ENCODE measurements around the gene SPCS2. TPM values are rescaled to one million over a fixed set of nuclear protein-coding genes. Genes with fewer than 3 reads are reported as not detected.
"Not testable (repeated sequence)": the region's sequence is repeated elsewhere in the genome, so short reads cannot be mapped to it uniquely, and the experiment has no call there.

The SPCS2 gene
- polyA plus RNA-seq, 1 donor (not counting 4 experiments of a cell fraction or from before 2014, with no cell fraction given): 207 TPM

DNA sequence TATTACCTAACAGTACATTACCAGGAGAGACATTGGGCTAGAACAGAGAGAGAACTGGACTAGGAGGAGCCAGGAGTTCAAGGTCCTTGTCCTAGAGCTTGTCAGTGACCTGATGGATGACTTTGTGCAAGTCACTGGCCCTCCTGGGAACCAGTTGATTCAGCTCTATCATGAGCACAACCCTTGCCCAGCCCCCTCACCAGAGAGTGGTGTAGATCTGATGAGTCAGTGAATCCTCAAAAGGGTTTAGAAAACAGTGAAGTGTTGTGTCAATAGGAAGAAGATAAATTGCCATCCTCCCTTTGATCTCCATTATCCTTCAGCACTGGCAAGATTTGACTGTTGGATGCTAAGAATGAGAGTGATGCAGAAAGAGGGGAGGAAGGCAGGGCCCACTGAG is 64.0 kb downstream of the SPCS2 start:
- H3K9ac ChIP-seq (ENCODE audit: control insufficient read depth, extremely low read depth, insufficient read depth, low read length): no peak overlapping the region
- H3K4me3 ChIP-seq (ENCODE audit: control insufficient read depth in 2 of 3, extremely low read depth in 1 of 3, insufficient read depth in 2 of 3, low read depth in 1 of 3, low read length in 3 of 3): no peak overlapping the region
- H4K20me1 ChIP-seq (ENCODE audit: control insufficient read depth, extremely low read depth, insufficient read depth, low read length): no peaks in the 10 kb centered on the region
- H2AFZ ChIP-seq (ENCODE audit: control insufficient read depth, low read length): no peak overlapping the region
- no peak overlapping the region for H3K27ac ChIP-seq (ENCODE audit: control insufficient read depth, insufficient read depth, low read length)
- dilution Hi-C loops (cut with MboI; ENCODE audit: extremely low pct_ligation_motif_present, low sequenced_read_pairs): no loop called here
- TF ChIP-seq EZH2 (IDR thresholded peaks at IDR 0.05; ENCODE audit: low read length): no peak
- TF ChIP-seq, protein P1, sequence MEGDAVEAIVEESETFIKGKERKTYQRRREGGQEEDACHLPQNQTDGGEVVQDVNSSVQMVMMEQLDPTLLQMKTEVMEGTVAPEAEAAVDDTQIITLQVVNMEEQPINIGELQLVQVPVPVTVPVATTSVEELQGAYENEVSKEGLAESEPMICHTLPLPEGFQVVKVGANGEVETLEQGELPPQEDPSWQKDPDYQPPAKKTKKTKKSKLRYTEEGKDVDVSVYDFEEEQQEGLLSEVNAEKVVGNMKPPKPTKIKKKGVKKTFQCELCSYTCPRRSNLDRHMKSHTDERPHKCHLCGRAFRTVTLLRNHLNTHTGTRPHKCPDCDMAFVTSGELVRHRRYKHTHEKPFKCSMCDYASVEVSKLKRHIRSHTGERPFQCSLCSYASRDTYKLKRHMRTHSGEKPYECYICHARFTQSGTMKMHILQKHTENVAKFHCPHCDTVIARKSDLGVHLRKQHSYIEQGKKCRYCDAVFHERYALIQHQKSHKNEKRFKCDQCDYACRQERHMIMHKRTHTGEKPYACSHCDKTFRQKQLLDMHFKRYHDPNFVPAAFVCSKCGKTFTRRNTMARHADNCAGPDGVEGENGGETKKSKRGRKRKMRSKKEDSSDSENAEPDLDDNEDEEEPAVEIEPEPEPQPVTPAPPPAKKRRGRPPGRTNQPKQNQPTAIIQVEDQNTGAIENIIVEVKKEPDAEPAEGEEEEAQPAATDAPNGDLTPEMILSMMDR (optimal IDR thresholded peaks at IDR 0.05 in 1 of 3, IDR thresholded peaks at IDR 0.05 in 1 of 3, conservative IDR thresholded peaks at IDR 0.05 in 1 of 3; ENCODE audit: extremely low read depth in 1 of 3, insufficient read depth in 2 of 3, low read length in 3 of 3): no peak
- FAIRE-seq (no peak), DNase-seq (ENCODE audit: low read depth, low spot score) (no peak)
- H3K79me2 ChIP-seq (ENCODE audit: control insufficient read depth, insufficient read depth, low read length): no peaks in the 10 kb centered on the region
- H3K9me1 ChIP-seq (ENCODE audit: control insufficient read depth, extremely low read depth, insufficient read depth, low read length): no peaks in the 10 kb centered on the region
- no peaks in the 10 kb centered on the region for H3K27me3 ChIP-seq (ENCODE audit: control insufficient read depth, extremely low read depth, insufficient read depth, low read length)
- no peaks in the 10 kb centered on the region for H3K9me3 ChIP-seq (ENCODE audit: control insufficient read depth, low read depth, low read length)
- H3K36me3 ChIP-seq (ENCODE audit: control insufficient read depth in 2 of 2, extremely low read depth in 1 of 2, insufficient read depth in 2 of 2, low read length in 2 of 2): peaks cover 9 to 11% of the 10 kb centered on the region in 2 experiments
- peaks cover 4% of the 10 kb centered on the region for H3K4me1 ChIP-seq (ENCODE audit: control insufficient read depth, extremely low read depth, insufficient read depth, low read length)
- no peak overlapping the region for H3K4me2 ChIP-seq (ENCODE audit: control insufficient read depth, extremely low read depth, insufficient read depth, low read depth, low read length)

DNA sequence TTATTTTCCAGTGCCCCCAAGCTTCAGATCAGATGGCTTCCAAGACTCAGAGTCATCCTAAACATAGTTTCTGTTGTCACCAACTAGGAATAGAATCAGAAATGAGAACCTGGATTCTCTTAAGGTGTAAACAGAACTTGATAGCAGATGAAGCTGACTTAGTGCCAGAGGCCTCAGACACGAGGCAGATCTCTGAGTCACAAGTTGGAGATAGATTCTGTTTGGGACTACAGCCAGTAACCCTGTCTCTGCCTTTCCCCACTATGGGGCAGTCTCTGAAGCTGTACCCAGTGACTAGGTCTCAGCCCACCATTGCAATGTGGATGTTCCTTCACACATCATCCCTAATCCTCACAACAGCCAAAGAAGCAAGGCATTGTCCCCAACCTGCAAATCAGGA is 65.1 kb downstream of the SPCS2 start:
- Histone ChIP-seq H3K4me3 (ENCODE audit: control insufficient read depth in 2 of 3, extremely low read depth in 1 of 3, insufficient read depth in 2 of 3, low read depth in 1 of 3, low read length in 3 of 3) (no peak overlapping the region), H3K9ac (ENCODE audit: control insufficient read depth, extremely low read depth, insufficient read depth, low read length) (no peak overlapping the region), H3K9me1 (ENCODE audit: control insufficient read depth, extremely low read depth, insufficient read depth, low read length) (no peaks in the 10 kb centered on the region), H2AFZ (ENCODE audit: control insufficient read depth, low read length) (no peak overlapping the region), H3K4me2 (ENCODE audit: control insufficient read depth, extremely low read depth, insufficient read depth, low read depth, low read length) (no peak overlapping the region), H3K36me3 (ENCODE audit: control insufficient read depth in 2 of 2, extremely low read depth in 1 of 2, insufficient read depth in 2 of 2, low read length in 2 of 2) (peaks cover 7 to 9% of the 10 kb centered on the region in 2 experiments), H3K79me2 (ENCODE audit: control insufficient read depth, insufficient read depth, low read length) (no peaks in the 10 kb centered on the region), H3K27me3 (ENCODE audit: control insufficient read depth, extremely low read depth, insufficient read depth, low read length) (no peaks in the 10 kb centered on the region), H3K9me3 (ENCODE audit: control insufficient read depth, low read depth, low read length) (no peaks in the 10 kb centered on the region), H3K27ac (ENCODE audit: control insufficient read depth, insufficient read depth, low read length) (no peak overlapping the region), H3K4me1 (ENCODE audit: control insufficient read depth, extremely low read depth, insufficient read depth, low read length) (peaks cover 4% of the 10 kb centered on the region), H4K20me1 (ENCODE audit: control insufficient read depth, extremely low read depth, insufficient read depth, low read length) (no peaks in the 10 kb centered on the region)
- dilution Hi-C loops (cut with MboI; ENCODE audit: extremely low pct_ligation_motif_present, low sequenced_read_pairs): no loop called here
- TF ChIP-seq, protein P1 (optimal IDR thresholded peaks at IDR 0.05 in 1 of 3, IDR thresholded peaks at IDR 0.05 in 1 of 3, conservative IDR thresholded peaks at IDR 0.05 in 1 of 3; ENCODE audit: extremely low read depth in 1 of 3, insufficient read depth in 2 of 3, low read length in 3 of 3): peak; percentile 15 to 27 (median 25)
- no peak for TF ChIP-seq EZH2 (IDR thresholded peaks at IDR 0.05; ENCODE audit: low read length)
- DNase-seq (ENCODE audit: low read depth, low spot score): no peak
- FAIRE-seq: peak; percentile 53

DNA sequence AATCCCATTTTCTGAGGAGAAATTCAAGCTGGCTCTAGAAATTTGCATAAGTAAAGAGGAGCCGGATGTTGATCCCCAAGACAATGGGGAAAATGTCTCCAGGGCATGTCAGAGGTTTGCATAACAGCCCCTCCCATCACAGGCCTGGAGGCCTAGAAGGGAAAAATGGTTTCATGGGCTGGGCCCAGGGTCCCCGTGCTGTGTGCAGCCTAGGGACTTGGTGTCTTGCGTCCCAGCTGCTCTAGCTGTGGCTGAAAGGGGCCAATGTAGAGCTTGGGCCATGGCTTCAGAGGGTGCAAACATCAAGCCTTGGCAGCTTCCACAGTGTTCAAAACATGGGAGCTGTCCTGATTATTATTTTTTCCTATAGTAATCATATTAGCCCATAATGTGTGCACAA is 70.1 kb downstream of the SPCS2 start:
- FAIRE-seq; H3K9me3 ChIP-seq (ENCODE audit: control insufficient read depth, low read depth, low read length); H3K9ac ChIP-seq (ENCODE audit: control insufficient read depth, extremely low read depth, insufficient read depth, low read length); dilution Hi-C loops (cut with MboI; ENCODE audit: extremely low pct_ligation_motif_present, low sequenced_read_pairs); H4K20me1 ChIP-seq (ENCODE audit: control insufficient read depth, extremely low read depth, insufficient read depth, low read length); H3K27me3 ChIP-seq (ENCODE audit: control insufficient read depth, extremely low read depth, insufficient read depth, low read length); H2AFZ ChIP-seq (ENCODE audit: control insufficient read depth, low read length); H3K4me3 ChIP-seq (ENCODE audit: control insufficient read depth in 2 of 3, extremely low read depth in 1 of 3, insufficient read depth in 2 of 3, low read depth in 1 of 3, low read length in 3 of 3); DNase-seq (ENCODE audit: low read depth, low spot score); H3K9me1 ChIP-seq (ENCODE audit: control insufficient read depth, extremely low read depth, insufficient read depth, low read length); H3K4me2 ChIP-seq (ENCODE audit: control insufficient read depth, extremely low read depth, insufficient read depth, low read depth, low read length); H3K36me3 ChIP-seq (ENCODE audit: control insufficient read depth in 2 of 2, extremely low read depth in 1 of 2, insufficient read depth in 2 of 2, low read length in 2 of 2); H3K4me1 ChIP-seq (ENCODE audit: control insufficient read depth, extremely low read depth, insufficient read depth, low read length); H3K27ac ChIP-seq (ENCODE audit: control insufficient read depth, insufficient read depth, low read length); H3K79me2 ChIP-seq (ENCODE audit: control insufficient read depth, insufficient read depth, low read length): not testable (repeated sequence)

DNA sequence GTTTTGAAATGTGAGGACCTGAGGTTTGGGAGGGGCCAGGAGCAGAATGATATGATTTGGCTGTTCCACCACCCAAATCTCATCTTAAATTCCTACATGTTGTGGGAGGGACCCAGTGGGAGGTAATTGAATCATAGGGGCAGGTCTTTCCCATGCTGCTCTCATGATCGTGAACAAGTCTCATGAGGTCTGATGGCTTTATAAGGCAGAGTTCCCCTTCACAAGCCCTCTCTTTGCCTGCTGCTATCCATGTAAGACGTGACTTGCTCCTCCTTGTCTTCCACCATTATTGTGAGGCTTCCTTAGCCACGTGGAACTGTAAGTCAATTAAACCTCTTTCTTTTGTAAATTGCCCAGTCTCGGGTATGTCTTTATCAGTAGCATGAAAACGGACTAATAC is 71.3 kb downstream of the SPCS2 start:
- H2AFZ ChIP-seq (ENCODE audit: control insufficient read depth, low read length); H3K36me3 ChIP-seq (ENCODE audit: control insufficient read depth in 2 of 2, extremely low read depth in 1 of 2, insufficient read depth in 2 of 2, low read length in 2 of 2); H3K9ac ChIP-seq (ENCODE audit: control insufficient read depth, extremely low read depth, insufficient read depth, low read length); FAIRE-seq; dilution Hi-C loops (cut with MboI; ENCODE audit: extremely low pct_ligation_motif_present, low sequenced_read_pairs); H3K27ac ChIP-seq (ENCODE audit: control insufficient read depth, insufficient read depth, low read length); H3K27me3 ChIP-seq (ENCODE audit: control insufficient read depth, extremely low read depth, insufficient read depth, low read length); H3K79me2 ChIP-seq (ENCODE audit: control insufficient read depth, insufficient read depth, low read length); H3K4me2 ChIP-seq (ENCODE audit: control insufficient read depth, extremely low read depth, insufficient read depth, low read depth, low read length); H3K4me3 ChIP-seq (ENCODE audit: control insufficient read depth in 2 of 3, extremely low read depth in 1 of 3, insufficient read depth in 2 of 3, low read depth in 1 of 3, low read length in 3 of 3); H4K20me1 ChIP-seq (ENCODE audit: control insufficient read depth, extremely low read depth, insufficient read depth, low read length); H3K9me3 ChIP-seq (ENCODE audit: control insufficient read depth, low read depth, low read length); H3K4me1 ChIP-seq (ENCODE audit: control insufficient read depth, extremely low read depth, insufficient read depth, low read length); H3K9me1 ChIP-seq (ENCODE audit: control insufficient read depth, extremely low read depth, insufficient read depth, low read length); DNase-seq (ENCODE audit: low read depth, low spot score): not testable (repeated sequence)
